ENCODE results near the gene RPSA.

RPSA gene

GRCh38 chr3:39460677-39461076, 54.2 kb downstream of the RPSA start:
- no peak for DNase-seq

Data from Kasumi-1 (cell line).